Fibroblast of skin of left biceps (primary cell): ENCODE measurements around the gene MEX3C.

Source experiments
- DNase-seq, 2 experiments: peaks; one replicate each; pipeline ENCODE4 v3.0.0-alpha.2; 2013; ENCODE audit warnings: low read depth in 2 of 2

MEX3C gene

DNA sequence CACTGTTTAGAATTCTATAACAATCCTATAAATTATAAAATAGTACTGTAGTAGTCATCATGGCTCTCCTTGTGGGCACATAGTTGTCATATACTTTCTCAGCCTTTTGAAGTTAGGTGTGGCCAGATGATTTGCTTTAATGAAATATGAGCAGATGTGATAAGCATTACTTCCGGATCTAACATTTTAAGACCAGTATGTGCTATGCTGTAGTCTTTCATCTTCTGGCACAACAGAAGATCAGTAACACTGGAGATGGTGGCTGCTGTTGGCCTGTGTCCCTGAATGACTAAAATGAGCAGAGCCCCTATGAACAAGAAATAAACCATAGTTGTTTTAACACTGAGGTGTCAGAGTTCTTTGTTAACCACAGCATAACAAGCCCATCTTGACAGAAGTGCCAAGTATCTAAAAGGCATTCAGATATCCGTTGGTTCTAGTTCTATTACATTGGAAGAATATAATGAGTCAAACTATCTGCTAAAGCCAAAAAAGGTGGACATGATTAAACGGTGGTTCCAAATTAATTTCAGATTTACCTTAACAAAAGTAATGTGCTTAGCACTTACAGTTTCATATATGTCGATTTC, 6.3 kb downstream of the MEX3C start:
- DNase-seq: no peak

DNA sequence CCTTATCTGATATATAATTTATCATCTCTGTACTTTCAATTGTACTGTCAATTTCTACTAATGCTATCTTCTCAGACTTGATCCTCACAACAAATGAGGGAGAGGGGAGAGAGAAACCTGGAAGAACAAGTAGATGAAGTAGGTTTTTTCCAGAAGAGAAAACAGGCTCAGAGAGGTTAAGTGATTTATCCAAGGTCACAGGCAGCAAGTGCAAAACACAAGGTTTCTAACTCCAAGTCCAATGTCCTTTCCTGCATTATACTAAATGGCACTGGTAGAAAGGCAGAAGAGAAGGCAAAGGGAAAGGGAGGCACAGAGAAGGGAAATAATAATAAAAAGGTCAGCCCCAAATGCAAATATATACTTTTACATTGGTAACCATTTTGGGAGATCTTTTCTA, 7.5 kb downstream of the MEX3C start:
- DNase-seq: no peak

DNA sequence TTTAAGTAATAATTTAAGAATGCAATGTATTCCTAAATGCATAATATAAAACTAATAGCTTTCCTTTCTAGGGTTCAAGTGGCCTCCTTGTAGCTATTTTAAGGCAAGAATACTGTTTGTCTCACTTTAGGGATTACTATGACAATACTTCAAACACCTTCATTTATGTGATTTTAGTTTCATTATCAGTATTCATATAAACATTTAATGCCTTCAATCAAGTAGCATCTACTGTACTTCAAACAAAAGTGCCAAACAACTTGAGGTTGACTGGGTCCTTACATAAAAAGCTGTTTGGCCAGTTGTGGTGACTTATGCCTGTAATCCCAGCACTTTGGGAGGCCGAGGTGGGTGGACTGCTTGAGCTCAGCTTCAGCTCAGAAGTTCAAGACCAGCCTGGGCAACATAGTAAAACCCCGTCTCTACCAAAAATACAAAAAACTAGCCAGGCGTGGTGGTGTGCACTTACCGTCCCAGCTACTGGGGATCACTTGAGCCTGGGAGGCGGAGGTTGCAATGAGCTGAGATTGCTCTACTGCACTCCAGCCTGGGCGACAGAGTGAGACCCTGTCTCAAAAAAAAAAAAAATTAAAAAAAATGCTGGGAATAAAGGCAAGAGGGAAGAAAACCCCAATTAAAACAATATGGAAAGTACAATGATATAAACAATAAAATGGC, 9.3 kb downstream of the MEX3C start:
- no peak for DNase-seq

DNA sequence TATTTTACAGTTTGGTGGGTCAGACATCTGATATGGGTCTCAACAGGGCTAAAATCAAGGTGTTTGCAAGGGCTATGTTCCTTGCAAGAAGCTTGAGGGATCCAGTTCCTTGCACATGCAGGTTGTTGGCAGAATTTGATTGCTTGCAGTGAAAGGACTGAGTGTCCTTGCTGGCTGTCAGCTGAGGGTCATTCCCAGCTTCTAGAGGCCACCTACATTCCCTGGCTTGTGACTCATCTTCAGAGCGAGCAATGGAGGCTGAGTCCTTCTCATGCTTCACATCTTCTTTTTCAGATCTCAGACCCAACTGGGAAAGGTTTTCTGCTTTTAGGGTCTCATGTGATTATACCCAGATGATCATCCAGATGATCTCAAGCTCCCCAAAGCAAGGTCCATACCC, 12.4 kb downstream of the MEX3C start:
- DNase-seq: no peak

DNA sequence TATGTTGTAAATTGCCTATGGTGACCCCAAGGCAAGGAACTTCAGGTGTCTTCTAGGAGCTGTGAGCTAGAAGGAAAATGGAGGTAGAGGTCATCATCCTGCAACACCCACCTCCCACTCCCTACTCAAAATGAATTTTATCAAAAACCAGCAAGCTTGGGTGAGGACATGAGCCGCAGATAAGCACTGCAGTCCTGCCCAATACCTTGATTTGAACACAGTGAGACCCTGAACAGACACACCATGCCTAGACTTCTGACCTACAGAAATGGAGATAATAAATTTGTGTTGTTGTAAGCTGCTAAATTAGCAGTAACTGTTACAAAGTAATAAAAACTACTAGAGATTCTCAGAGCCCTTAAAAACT, 13.4 kb downstream of the MEX3C start:
- no peak for DNase-seq

DNA sequence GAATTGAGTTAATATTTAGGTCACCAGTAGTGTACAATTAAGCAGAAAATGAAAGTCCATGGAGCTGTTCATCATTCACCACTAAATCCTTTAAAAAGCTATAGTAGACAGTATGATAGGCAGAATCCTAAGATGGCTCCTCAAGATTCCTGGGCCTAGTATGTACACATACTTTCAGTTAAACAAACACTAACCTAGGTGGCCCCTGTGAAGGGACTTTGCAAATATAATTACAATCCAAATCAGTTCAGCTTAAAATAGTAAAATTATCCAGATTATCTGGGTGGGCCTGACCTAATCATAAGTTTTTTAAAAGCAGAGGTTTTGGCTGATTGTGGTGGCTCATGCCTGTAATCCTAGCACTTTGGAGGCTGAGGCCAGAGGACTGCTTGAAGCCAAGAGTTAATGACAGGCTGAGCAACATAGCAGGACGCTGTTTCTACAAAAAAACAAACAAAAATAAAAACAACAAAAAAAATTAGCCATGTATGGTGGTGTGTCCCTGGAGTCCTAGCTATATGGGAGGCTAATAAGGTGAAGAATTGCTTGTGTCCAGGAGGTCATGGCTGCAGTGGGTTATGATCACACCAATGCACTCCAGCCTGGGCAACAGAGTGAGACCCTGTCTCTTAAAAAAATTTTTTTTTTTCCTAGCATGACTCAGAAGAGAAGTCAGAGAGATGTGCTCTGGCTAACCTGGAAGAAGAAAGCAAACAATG, 13.9 kb downstream of the MEX3C start:
- no peak for DNase-seq

DNA sequence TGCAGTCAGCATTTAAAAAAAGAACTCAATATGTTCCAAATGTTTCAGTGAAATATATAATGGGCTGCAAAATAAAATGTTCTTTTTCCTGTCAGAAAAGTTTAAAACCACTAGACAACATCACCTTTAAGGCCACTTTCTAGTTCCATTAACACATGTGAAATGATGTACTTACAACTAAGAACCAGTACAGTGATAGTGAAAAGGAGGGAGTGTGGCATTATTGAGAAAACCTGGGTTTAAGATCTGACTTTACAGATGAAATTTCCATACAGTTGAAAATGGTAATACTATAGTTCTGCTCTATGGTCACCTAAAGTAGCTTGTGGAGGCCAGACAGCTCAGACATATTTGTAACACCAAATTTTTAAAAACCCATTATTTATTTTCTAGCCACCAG, 14.7 kb downstream of the MEX3C start:
- no peak for DNase-seq

DNA sequence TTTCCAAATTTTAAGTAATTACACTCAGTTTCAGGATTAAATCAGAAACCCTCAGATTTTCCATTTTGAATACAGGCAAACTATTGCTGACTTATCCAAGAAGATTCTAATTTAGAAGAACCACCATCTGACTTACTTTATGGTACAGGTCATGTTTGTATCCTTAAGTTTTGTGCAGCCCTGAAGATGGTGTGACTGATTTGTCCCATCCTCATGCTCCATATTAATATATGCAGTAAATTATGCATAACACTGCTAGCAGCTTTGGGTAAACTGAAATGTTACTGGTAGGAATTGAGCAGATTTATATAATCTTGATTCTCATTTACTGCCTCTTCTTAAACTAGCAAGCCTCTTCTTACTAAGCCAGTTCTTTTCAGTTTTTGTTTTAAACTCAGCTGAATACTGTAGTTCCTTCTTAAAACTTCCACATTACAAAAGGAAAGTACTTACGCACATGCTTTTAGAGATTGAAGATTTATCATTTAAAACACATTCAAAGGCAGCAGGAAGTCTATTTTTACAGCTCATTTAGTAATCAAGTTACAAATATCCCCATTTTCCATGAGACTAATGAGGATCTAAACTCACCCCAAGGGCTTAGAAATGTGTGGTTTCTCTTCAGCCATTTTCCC, 25.7 kb downstream of the MEX3C start:
- no peak for DNase-seq

DNA sequence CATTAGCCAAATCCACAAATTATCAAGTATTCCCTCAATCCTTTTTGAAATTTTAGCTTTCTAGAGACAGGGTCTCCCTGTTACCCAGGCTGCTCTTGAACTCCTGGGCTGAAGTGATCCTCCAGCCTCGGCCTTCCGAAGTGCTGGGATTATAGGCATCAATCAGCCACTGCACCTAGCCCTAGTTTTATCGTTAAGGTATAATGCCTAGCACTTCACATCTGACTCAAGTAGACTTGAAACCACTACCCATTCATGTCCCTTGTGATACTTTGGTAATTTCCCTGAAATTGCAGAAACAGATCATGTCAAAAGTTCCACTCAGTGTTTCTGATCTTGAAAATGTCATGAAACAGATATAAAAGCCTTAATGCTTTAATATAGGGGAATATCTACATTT, 26.3 kb downstream of the MEX3C start:
- no peak for DNase-seq

DNA sequence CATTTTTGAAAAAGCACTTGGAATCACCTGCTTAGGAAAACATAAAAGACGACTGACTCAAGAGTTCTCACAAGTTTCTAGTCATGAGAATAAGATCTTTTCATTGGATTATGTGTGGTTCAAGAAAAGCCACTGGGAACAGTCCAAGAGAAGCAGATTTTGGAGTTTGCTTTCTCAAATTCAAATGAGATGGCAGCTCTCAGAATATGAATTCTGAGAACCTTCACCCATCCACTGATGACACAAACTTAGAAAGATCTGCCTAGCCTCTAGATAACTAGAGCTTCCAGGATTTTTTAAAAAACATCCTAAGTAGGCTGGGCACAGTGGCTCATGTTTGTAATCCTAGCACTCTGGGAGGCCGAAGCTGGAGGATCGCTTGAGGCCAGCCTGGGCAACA, 26.8 kb downstream of the MEX3C start:
- DNase-seq: no peak

DNA sequence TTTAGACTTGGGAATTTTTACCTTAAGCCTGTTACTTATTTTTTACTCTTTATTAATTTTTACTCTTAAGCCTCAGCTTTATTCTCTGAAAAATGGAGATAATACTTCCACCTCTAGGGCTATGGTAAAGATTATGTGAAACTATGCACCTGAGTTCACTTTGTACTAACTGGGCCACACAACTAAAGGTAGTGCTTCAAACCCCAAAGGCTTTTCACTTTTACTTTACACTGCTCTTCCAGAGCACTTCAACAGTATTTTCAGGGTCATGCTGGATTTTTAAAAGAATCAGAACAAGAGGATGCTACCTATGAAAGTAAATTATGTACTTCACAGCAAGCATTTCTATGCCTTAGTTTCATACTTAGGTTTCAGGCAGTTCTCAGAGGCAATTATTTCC, 27.8 kb downstream of the MEX3C start:
- DNase-seq: no peak

DNA sequence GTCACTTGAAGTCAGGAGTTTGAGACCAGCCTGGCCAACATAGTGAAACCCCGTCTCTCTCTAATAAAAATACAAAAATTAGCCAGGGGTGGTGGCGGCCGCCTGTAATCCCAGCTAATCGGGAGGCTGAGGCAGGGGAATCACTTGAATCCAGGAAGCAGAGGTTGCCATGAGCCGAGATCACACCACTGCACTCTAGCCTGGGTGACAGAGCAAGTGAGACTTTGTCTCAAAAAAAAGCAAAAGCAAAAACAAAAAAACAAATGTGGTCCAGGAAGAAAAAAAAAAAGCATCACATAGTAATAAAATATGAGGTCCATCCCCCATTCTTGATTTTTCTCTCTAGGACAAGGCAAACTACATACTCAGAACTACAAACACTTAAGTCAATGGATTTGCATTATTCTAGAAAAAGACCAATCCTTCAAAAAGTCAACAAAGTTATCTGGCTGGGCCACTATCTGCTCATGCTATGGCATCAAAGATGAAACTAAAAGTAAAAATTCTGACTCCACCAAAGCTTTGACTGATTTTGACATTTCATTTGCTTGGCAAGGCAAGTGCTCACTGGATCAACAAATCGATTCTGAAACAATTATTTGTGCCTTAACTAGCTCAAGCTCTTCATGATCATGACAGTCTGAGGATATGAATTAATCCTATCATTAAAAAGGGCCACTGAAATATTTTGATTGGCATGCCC, 28.4 kb downstream of the MEX3C start:
- DNase-seq: no peak

DNA sequence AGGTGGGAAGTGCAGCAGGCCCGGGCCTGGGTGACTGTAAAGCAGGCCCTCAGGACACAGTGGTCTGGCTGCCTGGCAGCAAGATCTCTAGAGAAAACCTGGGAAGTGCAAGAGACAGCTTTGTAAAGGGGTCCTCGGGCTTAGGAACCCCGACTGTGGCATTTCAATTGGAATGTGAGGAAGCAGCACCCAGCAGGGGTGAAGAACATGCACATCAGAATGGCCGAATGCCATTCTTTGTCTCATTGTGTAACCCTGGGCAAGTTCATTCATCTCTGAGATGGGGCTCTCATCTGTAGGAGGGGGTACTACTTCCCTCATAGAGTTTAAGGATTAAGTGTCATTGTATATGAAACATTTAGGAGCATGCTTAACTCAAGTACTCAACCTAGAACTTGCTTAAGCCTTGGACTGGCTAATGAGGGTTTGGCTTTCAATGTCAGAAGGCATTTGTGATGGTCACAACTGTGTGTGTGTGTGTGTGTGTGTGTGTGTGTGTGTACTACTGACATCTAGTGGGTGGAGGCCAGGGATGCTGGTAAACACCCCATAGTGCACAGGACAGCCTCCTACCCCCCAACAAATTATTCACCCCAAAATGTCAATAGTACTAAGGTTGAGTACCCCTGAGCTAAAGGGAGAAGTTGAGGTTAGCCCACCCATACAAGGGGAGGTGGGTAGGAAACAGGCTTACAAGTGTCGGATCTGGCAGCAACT, 29.3 kb downstream of the MEX3C start:
- DNase-seq: no peak

DNA sequence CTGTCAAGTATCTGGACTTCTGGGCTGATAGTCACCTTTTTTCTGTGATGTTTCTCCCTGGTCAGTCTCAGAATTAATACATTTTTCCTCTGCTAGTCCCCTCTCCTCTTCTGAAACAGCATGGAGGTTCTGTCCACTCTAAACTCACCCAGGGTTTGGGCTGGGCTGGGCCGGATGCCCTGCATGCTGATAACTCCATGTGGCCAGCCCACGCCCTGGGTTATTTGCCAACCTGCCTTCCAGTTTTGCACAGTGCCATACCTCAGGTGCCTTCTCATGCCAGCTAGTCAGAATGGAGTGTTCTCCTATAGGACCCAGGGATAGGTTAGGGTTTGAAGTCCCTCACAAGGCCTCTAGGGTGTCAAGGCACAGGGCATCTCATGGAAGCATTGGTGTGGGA, 32.2 kb downstream of the MEX3C start:
- no peak for DNase-seq

DNA sequence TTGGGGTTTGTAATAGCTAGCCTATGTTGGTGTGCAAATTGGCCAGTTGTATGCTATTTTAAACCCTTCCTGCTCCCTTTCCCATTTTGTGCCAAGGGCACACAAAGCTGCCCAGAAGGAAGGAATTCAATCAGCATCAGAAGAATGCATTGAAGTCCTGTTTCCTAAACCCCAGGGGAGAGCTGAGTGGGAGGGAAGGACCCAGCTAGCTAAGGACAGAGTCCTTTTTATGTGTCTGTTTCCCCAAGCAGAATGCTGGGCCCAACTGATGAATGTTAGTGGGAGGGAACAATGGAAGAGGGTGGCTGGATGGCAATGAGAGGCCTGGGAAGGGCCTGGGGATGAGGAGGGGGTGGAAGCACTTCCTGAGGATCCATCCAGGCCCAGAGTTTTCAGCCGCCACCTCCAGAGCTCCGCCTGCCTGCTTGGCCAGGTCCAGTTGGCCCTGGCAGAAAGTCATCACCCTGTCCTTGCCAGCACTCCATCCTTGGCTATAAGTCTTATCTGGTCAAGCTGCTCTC, 32.7 kb downstream of the MEX3C start:
- DNase-seq: no peak

DNA sequence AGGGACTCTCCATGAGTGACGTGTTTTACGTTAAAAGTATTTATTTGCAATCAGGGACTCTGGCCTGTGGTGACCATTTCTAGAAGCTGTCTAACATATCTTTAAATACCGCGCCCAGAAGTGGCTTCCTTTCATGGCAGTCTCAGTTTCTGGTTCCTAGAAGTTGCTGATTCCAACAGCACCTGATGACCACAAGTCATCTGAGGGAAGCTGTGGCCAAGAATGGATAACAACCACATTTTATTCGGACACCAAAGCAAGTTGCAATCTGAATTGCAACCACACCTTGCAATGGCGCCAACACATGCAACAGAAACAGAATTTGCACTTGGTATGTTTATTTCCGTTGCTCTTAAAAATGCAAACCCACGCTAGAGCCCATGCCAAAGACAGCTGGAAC, 33.1 kb downstream of the MEX3C start:
- DNase-seq: no peak

DNA sequence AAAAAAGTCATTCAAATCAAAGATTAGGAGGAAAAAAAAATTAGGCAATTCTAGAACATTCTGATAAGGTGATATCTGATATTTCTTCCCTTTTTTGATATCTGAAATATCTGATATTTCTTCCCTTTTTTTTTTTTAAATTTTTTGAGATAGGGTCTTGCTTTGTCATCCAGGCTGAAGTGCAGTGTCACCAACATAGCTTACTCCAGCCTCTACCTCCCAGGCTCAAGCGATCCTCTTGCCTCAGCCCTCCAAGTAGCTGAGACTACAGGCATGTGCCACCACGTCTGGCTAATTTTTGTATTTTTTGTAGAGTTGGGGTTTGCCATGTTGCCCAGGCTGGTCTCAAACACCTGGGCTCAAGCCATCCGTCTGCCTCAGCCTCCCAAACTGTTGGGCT, 33.9 kb downstream of the MEX3C start:
- no peak for DNase-seq

DNA sequence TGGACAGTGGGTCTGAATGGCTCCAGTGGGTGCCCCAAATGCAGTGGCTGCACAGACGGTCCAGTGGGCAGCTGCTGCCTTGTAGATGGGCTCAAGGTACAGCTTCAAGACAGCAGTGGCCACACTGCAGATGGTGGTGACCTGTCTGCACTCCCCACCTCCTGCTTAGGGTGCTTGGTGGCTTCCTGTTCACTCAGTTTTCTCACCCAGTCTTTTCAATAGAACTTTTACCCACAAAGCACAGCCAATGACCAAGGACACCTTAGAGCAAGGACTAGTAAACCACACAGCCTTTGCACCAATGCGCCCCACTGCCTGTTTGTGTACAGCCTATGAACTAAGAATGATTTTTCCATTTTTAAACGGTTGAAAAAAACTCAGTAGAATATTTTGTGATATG, 34.9 kb downstream of the MEX3C start:
- DNase-seq: no peak

DNA sequence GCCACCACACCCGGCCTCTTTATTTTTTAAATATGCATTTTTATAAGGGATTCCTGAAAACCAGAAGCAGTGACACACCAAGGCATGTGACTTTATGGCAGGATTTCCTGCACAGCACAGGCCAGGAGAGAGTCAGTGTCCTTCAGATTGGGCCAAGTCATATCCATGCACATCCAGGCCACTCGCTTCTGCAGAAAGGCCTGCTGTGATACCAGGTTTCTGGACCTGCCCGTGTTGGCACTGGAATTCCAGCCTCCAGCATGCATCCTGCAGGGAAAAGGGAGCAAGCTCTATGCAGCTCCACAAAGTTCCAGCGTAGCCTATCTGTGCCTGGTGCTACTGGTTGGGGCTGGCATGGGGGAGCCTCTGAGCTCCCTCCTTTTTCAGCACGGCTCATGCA, 36.8 kb downstream of the MEX3C start:
- DNase-seq: no peak

DNA sequence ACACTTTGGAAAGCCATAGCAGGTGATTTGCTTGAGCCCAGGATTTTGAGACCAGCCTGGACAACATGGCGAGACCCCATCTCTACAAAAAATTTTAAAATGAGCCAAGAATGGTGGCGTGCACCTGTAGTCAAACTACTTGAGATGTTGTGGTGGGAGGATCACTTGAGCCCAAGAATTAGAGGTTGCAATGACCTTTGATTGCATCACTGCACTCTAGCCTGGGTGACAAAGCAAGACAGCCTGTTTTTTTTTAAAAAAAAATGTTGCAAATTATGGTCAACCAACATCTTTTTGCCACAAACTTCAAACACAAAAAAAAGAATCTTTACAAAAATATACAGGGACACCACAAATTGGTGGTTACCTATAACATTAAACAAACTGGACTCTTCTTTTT, 40.3 kb downstream of the MEX3C start:
- DNase-seq: no peak

DNA sequence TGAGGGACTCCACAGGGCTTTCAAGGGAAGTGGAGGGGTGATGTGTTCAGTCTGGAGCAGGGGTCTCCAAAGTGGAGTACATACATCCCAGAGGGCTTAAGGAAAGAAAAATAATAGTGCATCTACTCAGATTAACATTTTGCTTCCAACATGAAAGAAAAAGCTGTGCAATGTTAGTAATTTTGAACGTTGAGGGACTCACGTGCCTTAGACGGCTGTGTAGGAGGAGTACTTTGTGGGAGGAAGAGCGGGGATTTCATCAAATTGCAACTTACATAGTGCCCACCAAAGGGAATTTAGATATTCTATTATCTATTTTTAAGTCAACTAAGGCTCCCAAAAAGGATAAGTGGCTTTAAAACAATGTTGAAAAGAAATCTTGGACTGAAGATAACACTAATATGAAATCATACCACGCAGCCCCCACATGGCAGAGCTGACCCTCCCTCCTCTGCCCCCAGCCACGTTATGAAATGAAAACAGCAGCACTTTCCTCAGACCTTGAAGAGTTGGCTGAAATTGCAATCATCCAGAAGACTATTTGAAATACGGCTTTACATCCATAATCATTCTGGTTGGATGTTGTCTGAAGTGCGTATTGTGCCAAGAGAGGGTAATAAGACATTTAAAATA, 42.9 kb downstream of the MEX3C start:
- no peak for DNase-seq
